Testis (tissue), 2 donors: ENCODE measurements around the gene PEPD.

Source experiments
- CTCF ChIP-seq, 3 experiments: fragments of 450-650 bp in 2 of 3; fragments of 200-600 bp in 1 of 3; sonication (generic) in 1 of 3; IDR thresholded peaks; one replicate each; pipeline ENCODE4 v1.5.1; 2016 to 2019; ENCODE audit warnings: antibody characterized with exemption in 3 of 3, mild to moderate bottlenecking in 2 of 3, moderate library complexity in 1 of 3
- POLR2A ChIP-seq: fragments of 450-650 bp; IDR thresholded peaks from one replicate; pipeline ENCODE4 v1.6.1; 2017; ENCODE audit warnings: antibody characterized with exemption, mild to moderate bottlenecking, moderate library complexity

- no peak for TF ChIP-seq CTCF (IDR thresholded peaks at IDR 0.05)
- no peak for TF ChIP-seq POLR2A
Measured at GRCh38 chr19:33365691-33366090, 155.9 kb downstream of the PEPD start.
